ENCODE measurements around the gene TIMM44. TPM values are rescaled to one million over a fixed set of nuclear protein-coding genes. Genes with fewer than 3 reads are reported as not detected.

The TIMM44 gene
- total and polyA plus RNA-seq, 2 of the 8 experiments (the other 6 are each of a cell fraction or from before 2014, with no cell fraction given), result 131 to 150 TPM

GRCh38 chr19:7918615-7919421 lies 24.6 kb downstream of the TIMM44 start:
- Histone ChIP-seq H3K14ac (ENCODE audit: insufficient read length) (no peak overlapping the region), H2BK5ac (ENCODE audit: low read depth, low read length) (no peak overlapping the region), H3K18ac (ENCODE audit: extremely low read depth, low read length) (no peak overlapping the region), H4K8ac (ENCODE audit: extremely low read depth, insufficient read depth, low read length) (no peak overlapping the region), H2AFZ (ENCODE audit: low read length) (no peak overlapping the region), H2BK15ac (ENCODE audit: low read length) (no peak overlapping the region), H3K27ac (ENCODE audit: low read depth, low read length) (no peak overlapping the region), H4K20me1 (replicated peaks in 1 of 2; ENCODE audit: control insufficient read depth in 1 of 2, insufficient read depth in 2 of 2, low read length in 2 of 2) (peaks cover 5 to 10% of the 10 kb centered on the region in 2 experiments), H2BK120ac (replicated peaks; ENCODE audit: low read depth, low read length) (no peak overlapping the region), H3K27me3 (replicated peaks in 1 of 4; ENCODE audit: control insufficient read depth in 3 of 4, extremely low read depth in 1 of 4, insufficient read depth in 3 of 4, low read length in 3 of 4) (peaks cover 17 to 44% (median 39%) of the 10 kb centered on the region in 4 experiments; a peak in 6 of 7 replicates), H3K36me3 (ENCODE audit: control insufficient read depth in 2 of 4, insufficient read depth in 4 of 4, low read length in 3 of 4) (no peaks in the 10 kb centered on the region), H3K4ac (replicated peaks; ENCODE audit: insufficient read length, low read depth, low read length) (no peak overlapping the region), H4K91ac (replicated peaks; ENCODE audit: insufficient read length, low read length) (no peak overlapping the region), H2BK20ac (ENCODE audit: low read length) (no peak overlapping the region), H3K9me3 (ENCODE audit: insufficient read depth in 2 of 2, low read depth in 1 of 2, low read length in 1 of 2) (no peaks in the 10 kb centered on the region), H3K4me1 (replicated peaks in 1 of 4; ENCODE audit: control insufficient read depth in 3 of 4, insufficient read depth in 4 of 4, low read length in 3 of 4) (peaks cover 0 to 20% (median 12%) of the 10 kb centered on the region in 4 experiments; a peak in 5 of 7 replicates), H4K5ac (ENCODE audit: insufficient read length, low read depth, low read length) (no peak overlapping the region), H3K23me2 (ENCODE audit: low read depth, low read length) (peaks cover 21% of the 10 kb centered on the region), H3K79me2 (ENCODE audit: control insufficient read depth in 1 of 2, insufficient read depth in 2 of 2, low read length in 2 of 2) (no peaks in the 10 kb centered on the region), H3K56ac (replicated peaks; ENCODE audit: insufficient read length, low read depth, low read length) (no peak overlapping the region), H3K9ac (replicated peaks in 1 of 4; ENCODE audit: extremely low read depth in 1 of 4, low read depth in 3 of 4, low read length in 3 of 4) (no peak overlapping the region), H3K4me3 (ENCODE audit: extremely low read depth in 1 of 4, insufficient read depth in 2 of 4, low read depth in 3 of 4, low read length in 4 of 4) (peak overlapping the region in 1 of 4 experiments; percentile 64; a peak in 1 of 8 replicates), H3K4me2 (ENCODE audit: insufficient read depth in 1 of 2, low read depth in 2 of 2, low read length in 2 of 2) (peak overlapping the region in 1 of 2 experiments; percentile 94; a peak in 1 of 4 replicates), H2AK5ac (ENCODE audit: low read depth, low read length) (0 out of 2 replicates have a peak overlapping the region, but pooled peaks have one; percentile 39), H3K79me1 (ENCODE audit: low read depth, low read length) (no peaks in the 10 kb centered on the region), H2BK12ac (ENCODE audit: low read depth, low read length) (0 out of 2 replicates have a peak overlapping the region, but pooled peaks have one; percentile 60), H3K23ac (ENCODE audit: insufficient read length) (no peak overlapping the region)
- POLR2A ChIA-PET (ENCODE audit: partially characterized antibody), result interaction anchor here (0.8 to 10.6 kb wide), 12 partner anchors 8 to 62 kb away, joined by 3 to 106 read pairs (median 9); partner anchors contain the start of genes MAP2K7, PRR36 and TIMM44
- 91% methylated on average over 38 of the region's 42 CpGs; no CpG with 5 or more reads in 1 of the 2 experiments for WGBS, 2 experiments (ENCODE audit: extremely low coverage in 1 of 2, insufficient coverage in 1 of 2, insufficient read length in 1 of 2, insufficient replicate concordance in 2 of 2, low coverage in 1 of 2, low lambda C conversion rate in 2 of 2, missing lambda C conversion rate in 1 of 2)
- FAIRE-seq, result no peak
- no peak for DNase-seq (ENCODE audit: low read depth in 1 of 2, low spot score in 2 of 2)
- CTCF ChIA-PET (ENCODE audit: partially characterized antibody), result interaction anchor here (0.6 to 9.0 kb wide), 16 partner anchors 10 to 333 kb away, joined by 3 to 112 read pairs (median 6); partner anchors contain the start of genes MAP2K7, PRR36 and TIMM44
- TF ChIP-seq RAD21 (IDR thresholded peaks at IDR 0.05 in 1 of 2, conservative IDR thresholded peaks at IDR 0.05 in 1 of 2; ENCODE audit: low read depth in 2 of 2, low read length in 2 of 2), result no peak
- TF ChIP-seq POU5F1 (IDR thresholded peaks at IDR 0.05; ENCODE audit: low read depth, low read length), result no peak
- TF ChIP-seq KDM5A (IDR thresholded peaks at IDR 0.05; ENCODE audit: low read length), result no peak
- no peak for TF ChIP-seq SRF (IDR thresholded peaks at IDR 0.05; ENCODE audit: low read depth, low read length)
- TF ChIP-seq SUZ12 (IDR thresholded peaks at IDR 0.05; ENCODE audit: low read length), result no peak
- TF ChIP-seq CREB1 (IDR thresholded peaks at IDR 0.05), result no peak
- no peak for TF ChIP-seq CBX8 (IDR thresholded peaks at IDR 0.05; ENCODE audit: borderline replicate concordance, low read depth, low read length)
- TF ChIP-seq JUND (IDR thresholded peaks at IDR 0.05; ENCODE audit: low read length), result no peak
- no peak for TF ChIP-seq FOSL1 (IDR thresholded peaks at IDR 0.05; ENCODE audit: insufficient read depth, low read depth, low read length)
- no peak for TF ChIP-seq JUN (IDR thresholded peaks at IDR 0.05; ENCODE audit: low read depth, low read length)
- no peak for TF ChIP-seq CHD1 (IDR thresholded peaks at IDR 0.05; ENCODE audit: low read depth, low read length)
- no peak for TF ChIP-seq CBX5 (IDR thresholded peaks at IDR 0.05; ENCODE audit: low read depth, low read length)
